RWPE1 (cell line): ENCODE measurements around the gene GGT5.

Experiments used
- CTCF ChIA-PET: fragments of 350-600 bp; sonication (Branson Sonifier 250); formaldehyde crosslinking; extraction: SDS; loops from one replicate; lab custom pipeline; 2021; lab: Yijun Ruan, JAX
- POLR2A ChIA-PET: fragments of 400-600 bp; formaldehyde crosslinking; extraction: SDS; loops from one replicate; lab custom pipeline; 2020; ENCODE audit warnings: antibody characterized with exemption; ENCODE audit not compliant: low non-redundant PET; lab: Yijun Ruan, JAX
- DNase-seq: peaks from one replicate; pipeline ENCODE4 v3.0.0; 2012; ENCODE audit warnings: low spot score
- H3K27ac ChIP-seq: fragments of 450-650 bp; 2 replicates; pipeline ENCODE4 v1.5.1; 2017
- CTCF ChIP-seq: fragments of 450-650 bp; conservative IDR thresholded peaks from 2 replicates; pipeline ENCODE4 v1.5.1; 2017; ENCODE audit warnings: low read depth, mild to moderate bottlenecking

GGT5 gene

GRCh38 chr22:24170632-24171031 lies 74.2 kb downstream of the GGT5 start:
- CTCF ChIA-PET = interaction anchor here (0.8 to 1.0 kb wide), 2 partner anchors 13 kb away, joined by 3 read pairs; no protein-coding TSS in a partner anchor
- no peak for DNase-seq
- H3K27ac ChIP-seq = peak overlapping the region; percentile 18
- TF ChIP-seq CTCF = no peak
- POLR2A ChIA-PET = no interaction called here

- TF ChIP-seq CTCF = no peak
- H3K27ac ChIP-seq = peak overlapping the region; percentile 18
- ChIA-PET CTCF (interaction anchor here (0.8 kb wide), 1 partner anchor 13 kb away, joined by 3 read pairs; no protein-coding TSS in a partner anchor), POLR2A (no interaction called here)
- DNase-seq = no peak
Measured at GRCh38 chr22:24170188-24170587, 74.7 kb downstream of the GGT5 start.
